GM18505 (cell line): ENCODE data around the gene ZNF467.

Source experiments
- ATAC-seq: cut with Tn5 transposase; IDR thresholded peaks from one replicate; pipeline ENCODE4 v1.9.1; 2021; ENCODE audit not compliant: unreplicated experiment
- POLR2A ChIP-seq: IDR thresholded peaks from 4 replicates; pipeline ENCODE4 v1.6.1; 2011; ENCODE audit warnings: borderline replicate concordance; ENCODE audit not compliant: insufficient read depth, insufficient read length; ENCODE audit errors: extremely low read depth

ZNF467 gene

GRCh38 chr7:149787428-149788299, 14.3 kb upstream of the ZNF467 start:
- no peak for TF ChIP-seq POLR2A
- no peak for ATAC-seq

GRCh38 chr7:149785983-149786382, 12.6 kb upstream of the ZNF467 start:
- no peak for ATAC-seq
- TF ChIP-seq POLR2A = no peak

GRCh38 chr7:149785402-149785801, 12.0 kb upstream of the ZNF467 start:
- no peak for TF ChIP-seq POLR2A
- ATAC-seq = no peak

- ATAC-seq = no peak
- no peak for TF ChIP-seq POLR2A
Observed at GRCh38 chr7:149784251-149784608, 10.8 kb upstream of the ZNF467 start.

- no peak for ATAC-seq
- TF ChIP-seq POLR2A = no peak
Observed at GRCh38 chr7:149783386-149784250, 10.2 kb upstream of the ZNF467 start.

GRCh38 chr7:149782682-149783345, 9.4 kb upstream of the ZNF467 start:
- no peak for TF ChIP-seq POLR2A
- no peak for ATAC-seq

GRCh38 chr7:149781921-149782320, 8.5 kb upstream of the ZNF467 start:
- ATAC-seq = no peak
- no peak for TF ChIP-seq POLR2A

GRCh38 chr7:149780636-149781419, 7.4 kb upstream of the ZNF467 start:
- no peak for TF ChIP-seq POLR2A
- ATAC-seq = no peak

- TF ChIP-seq POLR2A = no peak
- no peak for ATAC-seq
Observed at GRCh38 chr7:149780056-149780455, 6.7 kb upstream of the ZNF467 start.

GRCh38 chr7:149779502-149779805, 6.1 kb upstream of the ZNF467 start:
- no peak for ATAC-seq
- no peak for TF ChIP-seq POLR2A

GRCh38 chr7:149778696-149779501, 5.5 kb upstream of the ZNF467 start:
- ATAC-seq = no peak
- TF ChIP-seq POLR2A = no peak

GRCh38 chr7:149778327-149778637, 4.9 kb upstream of the ZNF467 start:
- TF ChIP-seq POLR2A = no peak
- ATAC-seq = no peak
